Measurements from ENCODE around the gene CERS5. TPM values are rescaled to one million over a fixed set of nuclear protein-coding genes. Genes with fewer than 3 reads are reported as not detected.
A peak's percentile ranks its signal among the peaks of the same experiment; 100 is the strongest.

CERS5 gene
- total RNA-seq, 1 donor from 2014 or later = 59.7 TPM

DNA sequence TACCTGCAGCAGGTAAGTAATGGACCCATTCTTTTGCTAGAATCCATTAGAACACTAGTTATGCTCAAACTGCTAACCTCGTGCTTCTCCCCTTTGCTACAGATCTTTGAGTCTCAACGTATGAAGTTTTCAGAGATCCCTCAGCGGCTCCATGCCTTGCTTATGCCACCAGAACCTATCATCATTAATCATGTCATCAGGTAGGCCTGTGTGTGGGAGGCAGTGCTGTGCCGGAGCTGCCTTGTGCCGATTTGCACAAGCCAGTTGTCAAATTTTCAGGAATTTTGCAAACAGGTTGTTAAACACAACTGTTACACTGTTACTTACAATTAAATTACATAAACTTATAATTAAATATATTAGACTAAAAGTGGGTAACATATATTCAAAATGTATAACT, 76.8 kb downstream of the CERS5 start:
- Mint-ChIP-seq H3K4me3 (no peak overlapping the region), H3K36me3 (peaks cover 27% of the 10 kb centered on the region), H3K27ac (no peak overlapping the region), H3K4me1 (ENCODE audit: unreplicated experiment) (peaks cover 8% of the 10 kb centered on the region), H3K27me3 (no peaks in the 10 kb centered on the region), H3K9me3 (no peaks in the 10 kb centered on the region)
- TF ChIP-seq, protein P1, sequence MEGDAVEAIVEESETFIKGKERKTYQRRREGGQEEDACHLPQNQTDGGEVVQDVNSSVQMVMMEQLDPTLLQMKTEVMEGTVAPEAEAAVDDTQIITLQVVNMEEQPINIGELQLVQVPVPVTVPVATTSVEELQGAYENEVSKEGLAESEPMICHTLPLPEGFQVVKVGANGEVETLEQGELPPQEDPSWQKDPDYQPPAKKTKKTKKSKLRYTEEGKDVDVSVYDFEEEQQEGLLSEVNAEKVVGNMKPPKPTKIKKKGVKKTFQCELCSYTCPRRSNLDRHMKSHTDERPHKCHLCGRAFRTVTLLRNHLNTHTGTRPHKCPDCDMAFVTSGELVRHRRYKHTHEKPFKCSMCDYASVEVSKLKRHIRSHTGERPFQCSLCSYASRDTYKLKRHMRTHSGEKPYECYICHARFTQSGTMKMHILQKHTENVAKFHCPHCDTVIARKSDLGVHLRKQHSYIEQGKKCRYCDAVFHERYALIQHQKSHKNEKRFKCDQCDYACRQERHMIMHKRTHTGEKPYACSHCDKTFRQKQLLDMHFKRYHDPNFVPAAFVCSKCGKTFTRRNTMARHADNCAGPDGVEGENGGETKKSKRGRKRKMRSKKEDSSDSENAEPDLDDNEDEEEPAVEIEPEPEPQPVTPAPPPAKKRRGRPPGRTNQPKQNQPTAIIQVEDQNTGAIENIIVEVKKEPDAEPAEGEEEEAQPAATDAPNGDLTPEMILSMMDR (conservative IDR thresholded peaks at IDR 0.05) = no peak
- DNase-seq (ENCODE audit: extremely low spot score, unreplicated experiment) = no peak

DNA sequence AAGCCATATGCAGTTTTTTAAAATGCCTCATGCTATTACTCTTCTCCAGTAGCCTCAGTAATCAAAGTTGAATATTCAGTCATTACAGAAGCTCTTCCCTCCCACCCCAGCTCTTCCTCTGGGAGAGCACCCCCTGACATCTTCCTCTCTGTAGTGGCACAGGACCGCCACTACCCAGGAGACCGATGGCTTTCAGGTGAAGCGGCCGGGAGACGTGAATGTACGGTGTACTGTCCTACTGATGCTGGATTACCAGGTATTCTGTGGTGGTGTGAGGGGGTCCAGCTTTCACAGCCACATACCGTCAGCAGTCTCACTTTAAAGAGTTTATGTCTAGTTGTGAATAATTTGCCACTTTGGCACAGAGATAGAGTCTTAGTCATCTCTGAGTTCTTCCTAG, 77.4 kb downstream of the CERS5 start:
- H3K36me3 Mint-ChIP-seq = peaks cover 23% of the 10 kb centered on the region
- no peak overlapping the region for H3K4me3 Mint-ChIP-seq
- peaks cover 12% of the 10 kb centered on the region for H3K4me1 Mint-ChIP-seq (ENCODE audit: unreplicated experiment)
- no peaks in the 10 kb centered on the region for H3K9me3 Mint-ChIP-seq
- DNase-seq (ENCODE audit: extremely low spot score, unreplicated experiment) = no peak
- no peaks in the 10 kb centered on the region for H3K27me3 Mint-ChIP-seq
- TF ChIP-seq, protein P1 (conservative IDR thresholded peaks at IDR 0.05) = no peak
- no peak overlapping the region for H3K27ac Mint-ChIP-seq

GRCh38 chr12:50088577-50089335, 78.4 kb downstream of the CERS5 start:
- Mint-ChIP-seq H3K4me1 (ENCODE audit: unreplicated experiment) (peaks cover 14% of the 10 kb centered on the region), H3K4me3 (peak overlapping the region; percentile 54), H3K27me3 (no peaks in the 10 kb centered on the region), H3K36me3 (peaks cover 23% of the 10 kb centered on the region), H3K27ac (no peak overlapping the region), H3K9me3 (no peaks in the 10 kb centered on the region)
- TF ChIP-seq, protein P1 (conservative IDR thresholded peaks at IDR 0.05) = peak; percentile 86
- DNase-seq (ENCODE audit: extremely low spot score, unreplicated experiment) = no peak

GRCh38 chr12:50087995-50088394, 79.2 kb downstream of the CERS5 start:
- Mint-ChIP-seq H3K27ac (no peak overlapping the region), H3K4me3 (peak overlapping the region; percentile 10), H3K27me3 (no peaks in the 10 kb centered on the region), H3K36me3 (peaks cover 23% of the 10 kb centered on the region), H3K4me1 (ENCODE audit: unreplicated experiment) (peaks cover 18% of the 10 kb centered on the region), H3K9me3 (no peaks in the 10 kb centered on the region)
- DNase-seq (ENCODE audit: extremely low spot score, unreplicated experiment) = no peak
- TF ChIP-seq, protein P1 (conservative IDR thresholded peaks at IDR 0.05) = no peak

DNA sequence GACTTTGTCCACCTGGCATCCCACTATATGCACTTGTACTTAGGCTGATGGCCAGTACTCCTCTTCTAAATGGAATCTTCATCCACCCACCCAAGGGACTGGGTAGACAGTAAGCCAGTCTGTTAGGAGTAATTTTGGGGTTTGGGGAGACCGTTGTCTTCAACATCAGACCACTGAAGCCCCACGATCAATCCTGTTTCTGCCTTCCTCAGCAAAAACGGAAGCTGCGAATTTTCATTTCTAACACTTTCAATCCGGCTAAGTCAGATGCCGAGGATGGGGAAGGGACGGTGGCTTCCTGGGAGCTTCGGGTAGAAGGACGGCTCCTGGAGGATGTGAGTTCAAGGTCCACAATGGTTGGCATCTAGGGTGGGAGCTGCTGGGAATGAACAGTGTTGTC, 80.0 kb downstream of the CERS5 start:
- Mint-ChIP-seq H3K4me1 (ENCODE audit: unreplicated experiment) (peaks cover 18% of the 10 kb centered on the region), H3K9me3 (no peaks in the 10 kb centered on the region), H3K36me3 (peaks cover 23% of the 10 kb centered on the region), H3K4me3 (peak overlapping the region; percentile 96), H3K27ac (no peak overlapping the region), H3K27me3 (no peaks in the 10 kb centered on the region)
- TF ChIP-seq, protein P1 (conservative IDR thresholded peaks at IDR 0.05) = no peak
- no peak for DNase-seq (ENCODE audit: extremely low spot score, unreplicated experiment)

All from type B pancreatic cell (in vitro differentiated cells).